ENCODE measurements around the gene ZNF230. TPM values are rescaled to one million over a fixed set of nuclear protein-coding genes. Genes with fewer than 3 reads are reported as not detected.
A peak's percentile ranks its signal among the peaks of the same experiment; 100 is the strongest.

Gene ZNF230
- total and polyA plus RNA-seq, 2 of the 8 experiments (the other 6 are each of a cell fraction or from before 2014, with no cell fraction given): 1.5 to 3.6 TPM

DNA sequence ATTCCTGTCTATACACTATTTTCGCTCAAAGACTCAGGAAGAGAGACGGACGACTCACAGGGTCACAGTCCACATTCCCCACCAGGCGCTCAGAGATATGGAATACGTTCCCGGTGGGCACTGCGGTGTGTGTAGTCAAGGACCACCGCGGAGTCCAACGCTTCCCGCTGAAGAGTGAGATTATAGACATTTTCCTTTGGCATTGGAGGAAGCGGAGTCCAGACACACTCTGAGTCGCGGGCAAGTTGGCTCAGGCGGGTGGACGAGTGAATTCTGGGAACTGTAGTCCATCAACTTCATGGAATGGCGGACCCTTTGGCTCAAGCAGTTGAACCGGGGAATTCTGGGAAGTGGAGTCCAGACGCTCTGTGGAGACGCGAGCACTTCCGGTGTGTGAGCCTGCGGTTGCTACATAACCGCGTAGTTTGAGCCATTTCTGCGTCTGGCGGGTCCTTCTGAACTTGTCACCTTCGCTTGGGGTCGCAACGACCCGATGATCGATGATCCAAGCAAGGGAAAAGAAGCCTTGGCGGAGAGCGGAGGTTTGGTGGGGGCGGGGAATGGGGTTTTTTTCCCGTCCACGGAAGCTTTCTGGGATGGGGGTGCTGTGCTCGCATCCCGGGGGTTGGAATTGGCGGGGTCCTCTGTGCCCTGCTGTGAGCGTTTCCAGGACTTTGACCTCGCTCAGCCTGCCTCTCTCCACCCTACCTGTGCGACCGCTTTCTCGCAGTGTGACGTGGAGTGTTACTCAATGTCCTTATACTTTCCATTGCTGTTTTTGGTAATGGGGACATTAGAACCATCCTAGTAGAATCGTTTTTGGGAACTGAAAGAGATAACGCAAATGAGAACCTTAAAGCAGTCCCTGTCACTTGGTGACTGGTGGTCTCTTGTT, at the start of gene ZNF230 (continued):
- TF ChIP-seq CHD7 (IDR thresholded peaks at IDR 0.05; ENCODE audit: insufficient replicate concordance, low read length): no peak
- TF ChIP-seq CREB1 (IDR thresholded peaks at IDR 0.05): peak; percentile 76
- TF ChIP-seq SP4 (IDR thresholded peaks at IDR 0.05; ENCODE audit: low read length): no peak
- TF ChIP-seq RFX5 (IDR thresholded peaks at IDR 0.05; ENCODE audit: borderline replicate concordance, low read depth, low read length): no peak
- TF ChIP-seq TEAD4 (IDR thresholded peaks at IDR 0.05; ENCODE audit: low read depth, low read length): no peak
- TF ChIP-seq SIX5 (IDR thresholded peaks at IDR 0.05; ENCODE audit: low read depth, low read length): peak; percentile 95
- TF ChIP-seq CEBPB (IDR thresholded peaks at IDR 0.05; ENCODE audit: low read depth, low read length): peak; percentile 87
- TF ChIP-seq SAP30 (IDR thresholded peaks at IDR 0.05; ENCODE audit: insufficient read depth, insufficient replicate concordance, low read length): no peak
- no peak for TF ChIP-seq SP1 (IDR thresholded peaks at IDR 0.05; ENCODE audit: low read depth, low read length)
- no peak for TF ChIP-seq CHD1 (IDR thresholded peaks at IDR 0.05; ENCODE audit: low read depth, low read length)
- TF ChIP-seq GABPA (IDR thresholded peaks at IDR 0.05; ENCODE audit: borderline replicate concordance, insufficient read depth, low read length): peak; percentile 85; the same call in 1 of the 2 replicates

All from H1 (cell line).